GM06990 (cell line): ENCODE results near the gene KCTD4.

Source experiments
- DNase-seq: peaks from one replicate; pipeline ENCODE4 v3.0.0-alpha.2; 2011; ENCODE audit not compliant: insufficient read length; ENCODE audit errors: extremely low read depth
- H3K27me3 ChIP-seq: replicated peaks from 2 replicates; pipeline ENCODE4 v1.6.0; 2011; ENCODE audit warnings: low read length; ENCODE audit not compliant: control insufficient read depth, insufficient read depth
- H3K36me3 ChIP-seq: 2 replicates; pipeline ENCODE4 v1.5.1; 2011; ENCODE audit warnings: low read length; ENCODE audit not compliant: control insufficient read depth, insufficient read depth
- H3K4me3 ChIP-seq: replicated peaks from 2 replicates; pipeline ENCODE4 v1.5.1; 2011; ENCODE audit warnings: low read depth, mild to moderate bottlenecking, control low read depth, low read length
- CTCF ChIP-seq: IDR thresholded peaks from 2 replicates; pipeline ENCODE4 v1.5.1; 2011; ENCODE audit warnings: low read length, control low read depth, mild to moderate bottlenecking, inconsistent platforms; ENCODE audit not compliant: insufficient read depth, poor library complexity, severe bottlenecking

KCTD4 gene

GRCh38 chr13:45184693-45185092, 16.2 kb downstream of the KCTD4 start:
- Histone ChIP-seq H3K4me3 (no peak overlapping the region), H3K27me3 (no peaks in the 10 kb centered on the region), H3K36me3 (no peaks in the 10 kb centered on the region)
- DNase-seq, result no peak
- TF ChIP-seq CTCF, result no peak

- TF ChIP-seq CTCF, result no peak
- H3K4me3 ChIP-seq, result no peak overlapping the region
- H3K36me3 ChIP-seq, result no peaks in the 10 kb centered on the region
- no peaks in the 10 kb centered on the region for H3K27me3 ChIP-seq
- DNase-seq, result no peak
Measured at GRCh38 chr13:45180713-45181601, 19.9 kb downstream of the KCTD4 start.

DNA sequence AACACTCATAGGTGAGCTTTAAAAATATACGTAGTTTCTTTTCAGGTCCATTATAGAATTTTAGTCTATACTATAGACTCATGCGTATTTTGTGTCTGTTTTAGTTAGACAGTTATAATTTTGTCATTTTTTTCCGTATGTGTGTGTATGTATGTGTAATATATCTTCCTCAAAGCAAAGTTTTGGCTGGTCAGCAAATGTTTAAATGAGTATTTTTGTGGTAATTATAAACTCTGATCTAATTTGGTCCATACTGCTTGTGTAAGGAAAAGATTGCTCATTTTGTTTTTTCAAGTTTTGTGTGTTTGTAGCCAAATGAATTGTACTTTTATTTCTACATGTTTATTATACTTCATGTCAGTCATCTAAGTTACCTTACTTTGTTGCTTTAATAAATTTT, 20.5 kb downstream of the KCTD4 start:
- no peak overlapping the region for H3K4me3 ChIP-seq
- no peak for DNase-seq
- no peaks in the 10 kb centered on the region for H3K27me3 ChIP-seq
- H3K36me3 ChIP-seq, result no peaks in the 10 kb centered on the region
- TF ChIP-seq CTCF, result no peak

- Histone ChIP-seq H3K27me3 (no peaks in the 10 kb centered on the region), H3K4me3 (no peak overlapping the region), H3K36me3 (no peaks in the 10 kb centered on the region)
- no peak for DNase-seq
- TF ChIP-seq CTCF, result no peak
Measured at GRCh38 chr13:45179428-45179827, 21.4 kb downstream of the KCTD4 start.

GRCh38 chr13:45178349-45179162, 22.3 kb downstream of the KCTD4 start:
- no peak for TF ChIP-seq CTCF
- DNase-seq, result no peak

More at GRCh38 chr13:45178349-45179162, 22.3 kb downstream of the KCTD4 start:
- no peaks in the 10 kb centered on the region for H3K27me3 ChIP-seq
- H3K36me3 ChIP-seq, result no peaks in the 10 kb centered on the region
- no peak overlapping the region for H3K4me3 ChIP-seq
